Breast epithelium (tissue), 3 donors: ENCODE measurements around the gene NGRN.

ENCODE experiments used
- POLR2A ChIP-seq: fragments of 450-650 bp; IDR thresholded peaks from one replicate; pipeline ENCODE4 v1.6.1; 2016; ENCODE audit warnings: antibody characterized with exemption, mild to moderate bottlenecking, moderate library complexity
- TF ChIP-seq, protein P1 (sequence below), 3 donors: fragments of 450-650 bp; IDR thresholded peaks; one replicate each; pipeline ENCODE4 v1.5.1; 2016 to 2017; ENCODE audit warnings: antibody characterized with exemption in 3 of 3, mild to moderate bottlenecking in 3 of 3, moderate library complexity in 3 of 3

DNA sequence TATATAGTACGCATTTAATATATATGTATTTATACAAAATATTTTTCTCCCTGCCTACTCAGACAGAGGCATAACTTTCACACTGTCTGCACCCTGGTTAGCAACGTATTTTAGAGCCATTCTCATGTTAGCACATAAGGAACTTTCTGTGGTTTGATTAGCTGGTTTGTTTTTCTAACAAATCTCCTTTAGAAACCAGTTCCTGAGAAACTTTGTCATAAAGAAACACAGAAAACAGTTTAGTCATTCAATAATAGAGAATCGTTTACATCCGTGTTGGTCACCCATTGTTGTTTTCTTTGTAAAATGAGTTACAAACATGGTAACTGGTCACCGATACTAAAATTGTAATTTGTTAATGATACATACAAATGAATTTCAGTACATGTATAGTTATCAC, 5.9 kb upstream of the NGRN start:
- TF ChIP-seq, protein P1, sequence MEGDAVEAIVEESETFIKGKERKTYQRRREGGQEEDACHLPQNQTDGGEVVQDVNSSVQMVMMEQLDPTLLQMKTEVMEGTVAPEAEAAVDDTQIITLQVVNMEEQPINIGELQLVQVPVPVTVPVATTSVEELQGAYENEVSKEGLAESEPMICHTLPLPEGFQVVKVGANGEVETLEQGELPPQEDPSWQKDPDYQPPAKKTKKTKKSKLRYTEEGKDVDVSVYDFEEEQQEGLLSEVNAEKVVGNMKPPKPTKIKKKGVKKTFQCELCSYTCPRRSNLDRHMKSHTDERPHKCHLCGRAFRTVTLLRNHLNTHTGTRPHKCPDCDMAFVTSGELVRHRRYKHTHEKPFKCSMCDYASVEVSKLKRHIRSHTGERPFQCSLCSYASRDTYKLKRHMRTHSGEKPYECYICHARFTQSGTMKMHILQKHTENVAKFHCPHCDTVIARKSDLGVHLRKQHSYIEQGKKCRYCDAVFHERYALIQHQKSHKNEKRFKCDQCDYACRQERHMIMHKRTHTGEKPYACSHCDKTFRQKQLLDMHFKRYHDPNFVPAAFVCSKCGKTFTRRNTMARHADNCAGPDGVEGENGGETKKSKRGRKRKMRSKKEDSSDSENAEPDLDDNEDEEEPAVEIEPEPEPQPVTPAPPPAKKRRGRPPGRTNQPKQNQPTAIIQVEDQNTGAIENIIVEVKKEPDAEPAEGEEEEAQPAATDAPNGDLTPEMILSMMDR (IDR thresholded peaks at IDR 0.05), result no peak
- TF ChIP-seq POLR2A, result no peak
